HCT116 (cell line): Measurements from ENCODE around the gene C17orf67. TPM values are rescaled to one million over a fixed set of nuclear protein-coding genes. Genes with fewer than 3 reads are reported as not detected.

Experiments
- ATAC-seq: fragments of 200-7000 bp; cut with Tn5 transposase; 2 replicates; pipeline ENCODE4 v1.9.1; 2020; ENCODE audit warnings: mild to moderate bottlenecking, moderate library complexity
- BruUV-seq: library from RNA; stranded (reverse); fragments of 400-500 nt; replicated peaks from 2 replicates; lab custom pipeline; 2021; lab: Mats Ljungman, UMichigan
- CTCF ChIA-PET: fragments of 300-600 bp; sonication (Branson Sonifier 250); formaldehyde crosslinking; loops from one replicate; lab custom pipeline; 2021; ENCODE audit warnings: antibody characterized with exemption; lab: Charles Lee
- POLR2A ChIA-PET: fragments of 300-600, 350-600 bp; sonication (Branson Sonifier 250); formaldehyde crosslinking; loops from one replicate; lab custom pipeline; 2021; ENCODE audit warnings: antibody characterized with exemption; lab: Charles Lee
- RAD21 ChIA-PET, 2 experiments: fragments of 300-600 bp; sonication (Branson Sonifier 250); formaldehyde crosslinking; loops; one replicate each; lab custom pipeline; 2023; ENCODE audit warnings: low total read pairs in 2 of 2; ENCODE audit not compliant: uncharacterized antibody in 2 of 2, unreplicated experiment in 2 of 2, low non-redundant PET in 1 of 2; lab: Charles Lee
- DNase-seq: peaks from one replicate; pipeline ENCODE4 v3.0.0-alpha.2; 2010; ENCODE audit warnings: low read depth, low spot score
- H2AFZ ChIP-seq: fragments of 200-600 bp; shearing (Covaris generic), sonication (generic); 2 replicates; pipeline ENCODE4 v1.6.1; 2017; ENCODE audit warnings: low read depth, mixed run types, mixed read lengths, antibody characterized with exemption, low read length; ENCODE audit not compliant: poor library complexity, severe bottlenecking
- H3K27ac ChIP-seq: 2 replicates; pipeline ENCODE4 v1.5.1; 2012; ENCODE audit warnings: low read depth, low read length
- H3K27me3 ChIP-seq: fragments of 200-600 bp; sonication (generic); 2 replicates; pipeline ENCODE4 v1.6.1; 2016; ENCODE audit warnings: mixed run types, low read length, mixed read lengths; ENCODE audit not compliant: insufficient read depth
- H3K36me3 ChIP-seq, 2 experiments: fragments of 200-500 bp in 1 of 2; fragments of 200-600 bp in 1 of 2; sonication (Bioruptor generic) in 1 of 2; sonication (generic) in 1 of 2; 2 replicates each; pipeline versions ENCODE4 v1.5.1 to v1.6.1; 2014 to 2016; ENCODE audit warnings: low read length in 2 of 2, inconsistent platforms in 1 of 2, mixed read lengths in 1 of 2, mixed run types in 1 of 2; ENCODE audit not compliant: insufficient read depth in 2 of 2, control insufficient read depth in 1 of 2
- H3K4me1 ChIP-seq, 2 experiments: fragments of 200-600 bp in 1 of 2; sonication (generic) in 1 of 2; 2 replicates each; pipeline versions ENCODE4 v1.5.1 to v1.6.1; 2012 to 2017; ENCODE audit warnings: low read length in 2 of 2, inconsistent platforms in 1 of 2, mild to moderate bottlenecking in 1 of 2, mixed read lengths in 1 of 2, mixed run types in 1 of 2, moderate library complexity in 1 of 2; ENCODE audit not compliant: insufficient read depth in 2 of 2, control insufficient read depth in 1 of 2
- H3K4me2 ChIP-seq: fragments of 200-600 bp; sonication (generic); 2 replicates; pipeline ENCODE4 v1.6.1; 2017; ENCODE audit warnings: mixed run types, low read length, mixed read lengths
- H3K4me3 ChIP-seq, 2 experiments: fragments of 200-600 bp in 1 of 2; sonication (generic) in 1 of 2; replicated peaks in 1 of 2; 2 replicates each; pipeline ENCODE4 v1.5.1; 2011 to 2016; ENCODE audit warnings: low read length in 2 of 2, control low read depth in 1 of 2, low read depth in 1 of 2, mild to moderate bottlenecking in 1 of 2, mixed read lengths in 1 of 2, mixed run types in 1 of 2
- H3K79me2 ChIP-seq: fragments of 200-600 bp; sonication (generic); 2 replicates; pipeline ENCODE4 v1.6.1; 2017; ENCODE audit warnings: mild to moderate bottlenecking, mixed run types, low read length, moderate library complexity, mixed read lengths; ENCODE audit not compliant: insufficient read depth
- H3K9ac ChIP-seq: fragments of 200-600 bp; sonication (generic); 2 replicates; pipeline ENCODE4 v1.6.1; 2016; ENCODE audit warnings: low read length, mixed read lengths
- H3K9me2 ChIP-seq: fragments of 200-600 bp; sonication (generic), shearing (Covaris generic); 2 replicates; pipeline ENCODE4 v1.6.1; 2017; ENCODE audit warnings: mixed run types, mild to moderate bottlenecking, moderate library complexity; ENCODE audit not compliant: insufficient read depth
- H3K9me3 ChIP-seq, 2 experiments: fragments of 200-500 bp in 1 of 2; fragments of 200-600 bp in 1 of 2; sonication (Bioruptor generic) in 1 of 2; sonication (generic) in 1 of 2; 2 replicates each; pipeline ENCODE4 v1.6.1; 2014 to 2017; ENCODE audit warnings: low read length in 2 of 2, mixed read lengths in 2 of 2, inconsistent platforms in 1 of 2, low read depth in 1 of 2, mild to moderate bottlenecking in 1 of 2, mixed run types in 1 of 2, moderate library complexity in 1 of 2; ENCODE audit not compliant: control insufficient read depth in 1 of 2, insufficient read depth in 1 of 2
- H4K20me1 ChIP-seq: fragments of 200-600 bp; sonication (generic), shearing (Covaris generic); 2 replicates; pipeline ENCODE4 v1.6.1; 2017; ENCODE audit warnings: mixed run types, mild to moderate bottlenecking, moderate library complexity; ENCODE audit not compliant: insufficient read depth
- CEBPB ChIP-seq: IDR thresholded peaks from 2 replicates; pipeline ENCODE4 v1.6.1; 2012; ENCODE audit warnings: low read depth
- FOSL1 ChIP-seq: IDR thresholded peaks from 2 replicates; pipeline ENCODE4 v1.6.1; 2012; ENCODE audit warnings: low read depth
- POLR2A ChIP-seq: IDR thresholded peaks from 2 replicates; pipeline ENCODE4 v1.7.0; 2011; ENCODE audit warnings: borderline replicate concordance; ENCODE audit not compliant: insufficient read depth, insufficient read length; ENCODE audit errors: extremely low read depth
- POLR2AphosphoS5 ChIP-seq: IDR thresholded peaks from 2 replicates; pipeline ENCODE4 v1.6.1; 2011; ENCODE audit warnings: mild to moderate bottlenecking, low read depth, low read length, moderate library complexity
- RAD21 ChIP-seq: IDR thresholded peaks from 2 replicates; pipeline ENCODE4 v1.6.1; 2012; ENCODE audit warnings: low read depth, mild to moderate bottlenecking
- SRF ChIP-seq: IDR thresholded peaks from 2 replicates; pipeline ENCODE4 v1.6.1; 2012; ENCODE audit warnings: low read depth
- TCF7L2 ChIP-seq: IDR thresholded peaks from 2 replicates; pipeline ENCODE4 v1.7.0; 2011; ENCODE audit warnings: borderline replicate concordance, inconsistent platforms; ENCODE audit not compliant: insufficient read depth, insufficient read length; ENCODE audit errors: extremely low read depth
- ZFX ChIP-seq: fragments of 450-650 bp; IDR thresholded peaks from 2 replicates; pipeline ENCODE4 v1.6.1; 2017
- intact Hi-C: fragments of 100-400 bp; cut with micrococcal nuclease; formaldehyde crosslinking; loops from 2 replicates; pipeline ENCODE4 v1.10.0; 2022
- total RNA-seq: library from RNA; stranded (reverse); gene quantifications from one replicate; pipeline ENCODE4 v1.2.1, GENCODE V29; 2021; ENCODE audit not compliant: unreplicated experiment
- TF ChIP-seq, protein P1 (sequence below): IDR thresholded peaks from 2 replicates; pipeline ENCODE4 v1.6.1; 2012

C17orf67 gene
- total RNA-seq, 1 experiment from 2014 or later, result 0.84 TPM

DNA sequence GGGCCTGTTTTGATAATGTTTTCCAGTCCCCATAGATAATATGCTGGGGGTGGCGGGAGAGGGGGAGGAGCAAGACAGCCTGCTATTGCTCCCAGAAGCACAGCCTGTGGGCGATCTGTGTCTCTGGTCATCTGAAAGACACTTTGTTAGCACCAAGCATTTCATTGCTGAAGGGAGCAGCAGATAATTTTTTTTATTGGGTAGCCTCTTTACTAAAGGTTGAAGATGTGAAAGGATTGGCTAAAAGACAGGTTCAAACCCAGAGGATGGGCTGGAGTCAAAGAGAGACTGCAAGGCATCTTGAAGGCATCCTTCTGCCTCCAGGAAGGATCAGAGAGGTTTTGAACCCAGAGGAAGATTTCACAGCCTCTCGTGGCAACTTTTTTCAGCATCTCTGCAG, 60.6 kb downstream of the C17orf67 start:
- intact Hi-C loops, result no loop called here
- Histone ChIP-seq H4K20me1 (no peaks in the 10 kb centered on the region), H3K27me3 (peaks cover 29% of the 10 kb centered on the region), H3K27ac (no peak overlapping the region), H3K36me3 (no peaks in the 10 kb centered on the region), H2AFZ (no peak overlapping the region), H3K9me3 (no peaks in the 10 kb centered on the region), H3K9ac (no peak overlapping the region), H3K9me2 (no peaks in the 10 kb centered on the region), H3K4me2 (no peak overlapping the region), H3K4me1 (no peaks in the 10 kb centered on the region), H3K79me2 (no peaks in the 10 kb centered on the region), H3K4me3 (no peak overlapping the region)
- ChIA-PET CTCF (no interaction called here), RAD21 (no interaction called here), POLR2A (no interaction called here)
- no peak for DNase-seq
- TF ChIP-seq CEBPB (no peak), POLR2A (no peak), ZFX (no peak), SRF (no peak), POLR2AphosphoS5 (no peak), TCF7L2 (no peak), FOSL1 (no peak)
- no peak for ATAC-seq
- BruUV-seq, result no TSS peak

DNA sequence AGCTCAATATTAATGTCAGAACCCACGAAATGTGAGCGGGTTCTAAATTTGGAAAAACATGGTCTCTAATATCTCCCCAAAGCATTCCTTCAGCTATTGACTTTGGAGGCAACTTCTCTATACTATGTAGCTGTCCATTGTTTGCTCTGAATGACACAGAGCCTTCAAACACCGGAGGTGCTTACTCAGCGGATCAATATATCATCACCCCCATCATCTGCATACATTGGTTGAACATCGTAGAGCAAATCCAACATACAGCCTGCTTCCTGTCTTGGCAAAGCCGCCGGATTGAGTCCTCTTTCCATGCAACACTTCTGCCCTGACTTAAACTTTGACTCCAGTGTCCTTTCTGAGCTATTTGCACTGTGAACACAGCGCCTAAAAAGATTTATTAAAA, 61.3 kb downstream of the C17orf67 start:
- Histone ChIP-seq H2AFZ (no peak overlapping the region), H3K9ac (no peak overlapping the region), H4K20me1 (no peaks in the 10 kb centered on the region), H3K4me3 (no peak overlapping the region), H3K27ac (no peak overlapping the region), H3K9me3 (no peaks in the 10 kb centered on the region), H3K4me2 (no peak overlapping the region), H3K36me3 (no peaks in the 10 kb centered on the region), H3K79me2 (no peaks in the 10 kb centered on the region), H3K9me2 (no peaks in the 10 kb centered on the region), H3K4me1 (no peaks in the 10 kb centered on the region), H3K27me3 (peaks cover 29% of the 10 kb centered on the region)
- TF ChIP-seq, protein P1, sequence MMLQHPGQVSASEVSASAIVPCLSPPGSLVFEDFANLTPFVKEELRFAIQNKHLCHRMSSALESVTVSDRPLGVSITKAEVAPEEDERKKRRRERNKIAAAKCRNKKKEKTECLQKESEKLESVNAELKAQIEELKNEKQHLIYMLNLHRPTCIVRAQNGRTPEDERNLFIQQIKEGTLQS, result no peak
- TF ChIP-seq RAD21 (no peak), ZFX (no peak)
- CTCF ChIA-PET, result interaction anchor here (0.6 to 1.5 kb wide), 3 partner anchors 8 to 273 kb away, joined by 4 to 6 read pairs (median 5); partner anchors contain the start of gene NOG
- ATAC-seq (no peak), DNase-seq (no peak)
- POLR2A ChIA-PET, result no interaction called here
- no TSS peak for BruUV-seq
- intact Hi-C loops, result no loop called here
- RAD21 ChIA-PET, result no interaction called here
